Body of pancreas (tissue), 4 donors: ENCODE measurements around the gene KRT72. TPM values are rescaled to one million over a fixed set of nuclear protein-coding genes. Genes with fewer than 3 reads are reported as not detected.

Experiments used
- ATAC-seq: fragments of 150-250 bp; one replicate; pipeline ENCODE4 v1.9.1; 2016
- DNase-seq, 4 donors: peaks; one replicate each; pipeline ENCODE4 v3.0.0-alpha.2; 2019
- H3K27ac ChIP-seq, 4 donors: fragments of 200-600 bp; sonication (generic); 1 replicate in 3 of 4; 2 replicates in 1 of 4; pipeline versions ENCODE4 v1.5.1 to v1.6.1; 2016 to 2019; ENCODE audit warnings: mild to moderate bottlenecking in 1 of 4, mixed read lengths in 1 of 4, moderate library complexity in 1 of 4
- H3K27me3 ChIP-seq, 2 donors: fragments of 200-600 bp; sonication (generic); one replicate each; pipeline ENCODE4 v1.6.0; 2016; ENCODE audit warnings: mild to moderate bottlenecking in 1 of 2
- H3K36me3 ChIP-seq, 2 donors: fragments of 200-600 bp; sonication (generic); replicated peaks in 1 of 2; 2 replicates each; pipeline ENCODE4 v1.5.1; 2016; ENCODE audit warnings: low read depth in 2 of 2; ENCODE audit not compliant: insufficient read depth in 1 of 2
- H3K4me1 ChIP-seq: fragments of 200-600 bp; sonication (generic); one replicate; pipeline ENCODE4 v1.6.0; 2016
- H3K4me3 ChIP-seq, 2 donors: fragments of 200-600 bp; sonication (generic); 1 replicate in 1 of 2; 2 replicates in 1 of 2; pipeline ENCODE4 v1.5.1; 2016 to 2019
- H3K9me3 ChIP-seq, 3 donors: fragments of 200-600 bp; sonication (generic); 1 replicate in 2 of 3; 2 replicates in 1 of 3; pipeline ENCODE4 v1.5.1; 2016
- POLR2A ChIP-seq, 3 donors: fragments of 450-650 bp; IDR thresholded peaks; one replicate each; pipeline ENCODE4 v1.6.1; 2016; ENCODE audit warnings: antibody characterized with exemption in 3 of 3, mild to moderate bottlenecking in 2 of 3
- WGBS, 2 donors: methylation state at CpG; one replicate each; pipeline ENCODE4 v1.1.5; 2017; 5-methylcytosine and 5-hydroxymethylcytosine counted together
- intact Hi-C: fragments of 100-400 bp; cut with DNase I; formaldehyde crosslinking; loops from one replicate; pipeline ENCODE4 v1.15.1; 2023
- total RNA-seq, 2 donors: library from RNA; depleted of rRNA; stranded (reverse); fragments of >200 nt; gene quantifications; one replicate each; pipeline ENCODE4 v1.1.0, GENCODE V29; 2016
- TF ChIP-seq, protein P1 (sequence below), 7 experiments: fragments of 450-650 bp in 4 of 7; fragments of 200-600 bp in 3 of 7; sonication (generic) in 3 of 7; IDR thresholded peaks; one replicate each; pipeline ENCODE4 v1.5.1; 2016 to 2019; ENCODE audit warnings: antibody characterized with exemption in 7 of 7

KRT72 gene
- total RNA-seq, 2 donors from 2014 or later, result not detected

DNA sequence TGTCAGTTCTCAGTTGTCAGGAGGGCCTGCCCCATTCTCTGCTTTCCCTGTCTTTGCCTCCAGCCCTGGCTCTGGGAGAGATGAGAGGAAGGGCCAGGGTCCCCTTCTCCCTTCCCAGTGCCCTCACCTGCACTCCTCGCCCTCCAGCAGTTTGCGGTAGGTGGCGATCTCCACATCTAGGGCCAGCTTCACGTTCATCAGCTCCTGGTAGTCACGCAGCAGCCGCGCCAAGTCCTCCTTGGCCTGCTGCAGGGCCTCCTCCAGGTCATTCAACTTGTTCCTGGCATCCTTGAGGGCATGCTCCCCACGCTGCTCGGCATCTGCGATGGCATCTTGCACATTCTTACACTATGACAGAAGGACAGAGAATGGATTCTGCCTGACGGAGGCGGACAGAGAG lies 45.4 kb upstream of the KRT72 start:
- H3K27ac ChIP-seq, result no peak overlapping the region
- no peak for TF ChIP-seq POLR2A (IDR thresholded peaks at IDR 0.05)
- TF ChIP-seq, protein P1, sequence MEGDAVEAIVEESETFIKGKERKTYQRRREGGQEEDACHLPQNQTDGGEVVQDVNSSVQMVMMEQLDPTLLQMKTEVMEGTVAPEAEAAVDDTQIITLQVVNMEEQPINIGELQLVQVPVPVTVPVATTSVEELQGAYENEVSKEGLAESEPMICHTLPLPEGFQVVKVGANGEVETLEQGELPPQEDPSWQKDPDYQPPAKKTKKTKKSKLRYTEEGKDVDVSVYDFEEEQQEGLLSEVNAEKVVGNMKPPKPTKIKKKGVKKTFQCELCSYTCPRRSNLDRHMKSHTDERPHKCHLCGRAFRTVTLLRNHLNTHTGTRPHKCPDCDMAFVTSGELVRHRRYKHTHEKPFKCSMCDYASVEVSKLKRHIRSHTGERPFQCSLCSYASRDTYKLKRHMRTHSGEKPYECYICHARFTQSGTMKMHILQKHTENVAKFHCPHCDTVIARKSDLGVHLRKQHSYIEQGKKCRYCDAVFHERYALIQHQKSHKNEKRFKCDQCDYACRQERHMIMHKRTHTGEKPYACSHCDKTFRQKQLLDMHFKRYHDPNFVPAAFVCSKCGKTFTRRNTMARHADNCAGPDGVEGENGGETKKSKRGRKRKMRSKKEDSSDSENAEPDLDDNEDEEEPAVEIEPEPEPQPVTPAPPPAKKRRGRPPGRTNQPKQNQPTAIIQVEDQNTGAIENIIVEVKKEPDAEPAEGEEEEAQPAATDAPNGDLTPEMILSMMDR (IDR thresholded peaks at IDR 0.05), result no peak
- no peaks in the 10 kb centered on the region for H3K9me3 ChIP-seq
- DNase-seq (no peak), ATAC-seq (no peak)
- no peaks in the 10 kb centered on the region for H3K27me3 ChIP-seq
- intact Hi-C loops, result no loop called here
- H3K36me3 ChIP-seq, result no peaks in the 10 kb centered on the region
- H3K4me1 ChIP-seq, result no peaks in the 10 kb centered on the region
- no peak overlapping the region for H3K4me3 ChIP-seq
- 79 to 81% methylated on average over 12 of the region's 12 CpGs for WGBS, 2 donors

DNA sequence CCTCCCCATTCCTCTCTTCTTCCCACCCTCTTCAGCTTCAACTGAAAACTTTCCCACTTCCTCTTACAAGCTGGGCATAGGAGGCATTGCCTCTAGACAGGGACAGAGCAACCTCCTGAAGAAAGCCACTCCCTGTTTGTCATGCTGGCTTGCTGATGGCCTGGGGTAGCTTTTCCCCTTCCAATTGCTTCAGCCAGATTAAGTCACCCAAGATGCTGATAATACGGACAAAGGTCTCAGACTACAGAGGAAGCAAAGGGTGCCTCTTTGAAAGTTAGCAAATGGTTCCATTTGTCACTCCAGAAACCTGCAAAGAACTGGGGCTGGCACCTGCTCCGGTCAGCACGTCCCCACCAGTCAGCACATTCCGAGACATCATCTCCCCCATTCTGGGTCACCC lies 44.7 kb upstream of the KRT72 start:
- H3K4me1 ChIP-seq, result no peaks in the 10 kb centered on the region
- ATAC-seq (no peak), DNase-seq (no peak)
- H3K9me3 ChIP-seq, result no peaks in the 10 kb centered on the region
- intact Hi-C loops, result no loop called here
- H3K36me3 ChIP-seq, result no peaks in the 10 kb centered on the region
- H3K27me3 ChIP-seq, result no peaks in the 10 kb centered on the region
- H3K4me3 ChIP-seq, result no peak overlapping the region
- no peak overlapping the region for H3K27ac ChIP-seq
- WGBS, 2 donors, result 61 to 74% methylated on average over 4 of the region's 4 CpGs
- TF ChIP-seq POLR2A (IDR thresholded peaks at IDR 0.05), result no peak
- TF ChIP-seq, protein P1 (IDR thresholded peaks at IDR 0.05), result no peak

DNA sequence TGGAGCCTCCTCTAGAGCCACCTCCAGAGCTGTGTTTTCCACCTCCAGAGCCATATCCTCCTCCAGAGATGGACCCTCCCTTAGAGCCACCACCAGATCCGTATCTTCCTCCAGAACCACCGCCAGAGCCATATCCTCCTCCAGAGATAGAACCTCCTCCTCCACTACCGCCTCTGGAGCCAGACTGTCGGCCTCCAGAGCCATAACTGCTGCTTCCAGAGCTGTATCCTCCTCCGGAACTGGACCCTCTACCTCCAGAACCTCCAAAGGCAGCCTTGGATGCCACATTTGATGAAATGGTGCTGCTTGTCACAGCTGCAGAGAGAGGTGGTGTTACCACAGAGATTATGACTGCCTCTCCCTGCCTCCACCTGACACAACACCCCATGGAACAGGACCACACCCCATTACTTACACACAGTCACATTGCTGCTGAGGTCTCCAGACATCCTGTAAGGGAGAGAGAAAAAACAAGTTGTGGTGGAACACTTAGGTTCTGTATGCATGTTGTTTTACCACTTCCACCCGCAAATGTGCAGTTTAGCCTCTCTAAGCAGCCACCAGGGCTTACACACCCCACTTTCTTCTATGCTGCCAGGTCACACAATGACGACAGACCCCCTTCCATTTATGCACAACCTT lies 44.0 kb upstream of the KRT72 start:
- TF ChIP-seq, protein P1 (IDR thresholded peaks at IDR 0.05), result no peak
- TF ChIP-seq POLR2A (IDR thresholded peaks at IDR 0.05), result no peak
- WGBS, 2 donors, result 54 to 66% methylated on average over 7 of the region's 7 CpGs
- intact Hi-C loops, result no loop called here
- no peak overlapping the region for H3K27ac ChIP-seq
- no peaks in the 10 kb centered on the region for H3K9me3 ChIP-seq
- H3K27me3 ChIP-seq, result no peaks in the 10 kb centered on the region
- DNase-seq (no peak), ATAC-seq (no peak)
- H3K36me3 ChIP-seq, result no peaks in the 10 kb centered on the region
- H3K4me3 ChIP-seq, result no peak overlapping the region
- H3K4me1 ChIP-seq, result no peaks in the 10 kb centered on the region

DNA sequence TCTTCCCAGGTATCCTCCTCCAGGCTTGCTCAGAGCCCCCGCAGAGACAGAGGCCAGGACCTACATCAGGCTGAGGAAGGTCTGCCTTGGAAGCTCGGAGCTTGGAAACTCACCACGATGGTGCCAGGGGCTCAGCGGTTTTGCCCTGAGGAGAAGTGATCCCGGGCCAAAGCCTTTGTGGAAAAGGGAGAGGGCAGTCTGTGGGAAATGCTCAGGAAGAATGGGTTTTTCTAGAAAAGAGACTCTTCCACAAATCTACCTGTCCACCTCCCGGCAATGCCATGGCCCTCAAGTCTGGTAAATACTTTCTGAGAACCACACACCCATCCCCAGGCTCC lies 42.8 kb upstream of the KRT72 start:
- no peaks in the 10 kb centered on the region for H3K36me3 ChIP-seq
- H3K4me3 ChIP-seq, result no peak overlapping the region
- no peaks in the 10 kb centered on the region for H3K27me3 ChIP-seq
- TF ChIP-seq, protein P1 (IDR thresholded peaks at IDR 0.05), result no peak
- no peak for TF ChIP-seq POLR2A (IDR thresholded peaks at IDR 0.05)
- no peaks in the 10 kb centered on the region for H3K9me3 ChIP-seq
- ATAC-seq (no peak), DNase-seq (no peak)
- WGBS, 2 donors, result 55 to 75% methylated on average over 6 of the region's 6 CpGs
- no peak overlapping the region for H3K27ac ChIP-seq
- intact Hi-C loops, result no loop called here
- no peaks in the 10 kb centered on the region for H3K4me1 ChIP-seq
